ENCODE measurements around the gene C2orf68.

The C2orf68 gene

GRCh38 chr2:85558160-85558559 lies 53.7 kb downstream of the C2orf68 start:
- ATAC-seq, result no peak
- no peak for TF ChIP-seq PATZ1 (CRISPR knock-in tag; IDR thresholded peaks at IDR 0.05; ENCODE audit: borderline replicate concordance)
- no peak for TF ChIP-seq ZFP3 (CRISPR knock-in tag; IDR thresholded peaks at IDR 0.05)
- TF ChIP-seq TSHZ2 (CRISPR knock-in tag; IDR thresholded peaks at IDR 0.05), result no peak
- TF ChIP-seq ESRRG (CRISPR knock-in tag; IDR thresholded peaks at IDR 0.05), result no peak
- no peak for TF ChIP-seq RARB (CRISPR knock-in tag; IDR thresholded peaks at IDR 0.05)
- no peak for TF ChIP-seq BACH2 (CRISPR knock-in tag; IDR thresholded peaks at IDR 0.05; ENCODE audit: borderline replicate concordance)
- no peak for TF ChIP-seq CSDC2 (CRISPR knock-in tag; IDR thresholded peaks at IDR 0.05)
- TF ChIP-seq POU6F1 (CRISPR knock-in tag; IDR thresholded peaks at IDR 0.05; ENCODE audit: borderline replicate concordance, low read depth), result no peak
- no peak for TF ChIP-seq CREB5 (CRISPR knock-in tag; IDR thresholded peaks at IDR 0.05; ENCODE audit: low read depth)
- TF ChIP-seq ISL1 (CRISPR knock-in tag; IDR thresholded peaks at IDR 0.05), result no peak
- no peak for TF ChIP-seq TOX (CRISPR knock-in tag; IDR thresholded peaks at IDR 0.05; ENCODE audit: borderline replicate concordance)
- no peak for TF ChIP-seq PPARA (CRISPR knock-in tag; IDR thresholded peaks at IDR 0.05; ENCODE audit: borderline replicate concordance)
- no peak for TF ChIP-seq ZNF70 (CRISPR knock-in tag; IDR thresholded peaks at IDR 0.05)
- no peak for TF ChIP-seq ZNF8 (CRISPR knock-in tag; IDR thresholded peaks at IDR 0.05)
- no peak for TF ChIP-seq GLIS3 (CRISPR knock-in tag; IDR thresholded peaks at IDR 0.05)
- no peak for TF ChIP-seq TCF4 (CRISPR knock-in tag; IDR thresholded peaks at IDR 0.05; ENCODE audit: borderline replicate concordance)

- TF ChIP-seq TOX (CRISPR knock-in tag; IDR thresholded peaks at IDR 0.05; ENCODE audit: borderline replicate concordance) (no peak), SNAI2 (CRISPR knock-in tag; IDR thresholded peaks at IDR 0.05) (no peak), PATZ1 (CRISPR knock-in tag; IDR thresholded peaks at IDR 0.05; ENCODE audit: borderline replicate concordance) (no peak), ZNF8 (CRISPR knock-in tag; IDR thresholded peaks at IDR 0.05) (no peak), TCF4 (CRISPR knock-in tag; IDR thresholded peaks at IDR 0.05; ENCODE audit: borderline replicate concordance) (no peak), ISL1 (CRISPR knock-in tag; IDR thresholded peaks at IDR 0.05) (no peak), TSHZ2 (CRISPR knock-in tag; IDR thresholded peaks at IDR 0.05) (no peak), CSDC2 (CRISPR knock-in tag; IDR thresholded peaks at IDR 0.05) (no peak), RARB (CRISPR knock-in tag; IDR thresholded peaks at IDR 0.05) (no peak), POU6F1 (CRISPR knock-in tag; IDR thresholded peaks at IDR 0.05; ENCODE audit: borderline replicate concordance, low read depth) (no peak), OSR1 (CRISPR knock-in tag; IDR thresholded peaks at IDR 0.05) (no peak)
- ATAC-seq, result no peak
Measured at GRCh38 chr2:85557130-85557529, 54.7 kb downstream of the C2orf68 start.

Measured in SK-N-SH treated with all-trans-retinoic acid at 6 μM for 48 hours (cell line).